Activated gamma-delta T cell treated with anti-CD3 and anti-CD28 coated beads, Interleukin-2, amount 50 U/mL, for 16 hours (primary cell): ENCODE data around the gene PARD3B.

Experiments
- DNase-seq: peaks from one replicate; pipeline ENCODE4 v3.0.0-alpha.2; 2020; ENCODE audit warnings: low read depth

Gene PARD3B

GRCh38 chr2:205509655-205510054 is 964.4 kb downstream of the PARD3B start:
- DNase-seq: no peak

DNA sequence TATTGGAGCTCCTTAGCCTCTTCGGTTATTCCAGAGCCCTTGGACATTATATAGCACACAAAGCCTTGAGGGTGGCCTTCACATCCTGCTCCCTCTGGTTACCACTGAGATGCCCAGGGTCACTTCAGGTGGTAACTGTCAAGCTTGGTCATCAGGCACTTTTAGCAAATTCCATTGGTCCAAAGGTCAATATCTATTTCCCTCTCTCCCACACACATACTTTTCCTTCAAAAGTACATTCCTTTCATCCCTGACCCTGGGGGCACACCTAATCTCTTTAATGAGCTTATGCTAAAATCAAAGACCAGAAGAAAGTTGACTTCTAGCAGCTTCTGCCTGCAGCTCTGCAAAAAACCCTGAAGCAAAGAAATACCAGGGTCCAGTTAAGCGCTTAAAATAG is 965.1 kb downstream of the PARD3B start:
- no peak for DNase-seq

DNA sequence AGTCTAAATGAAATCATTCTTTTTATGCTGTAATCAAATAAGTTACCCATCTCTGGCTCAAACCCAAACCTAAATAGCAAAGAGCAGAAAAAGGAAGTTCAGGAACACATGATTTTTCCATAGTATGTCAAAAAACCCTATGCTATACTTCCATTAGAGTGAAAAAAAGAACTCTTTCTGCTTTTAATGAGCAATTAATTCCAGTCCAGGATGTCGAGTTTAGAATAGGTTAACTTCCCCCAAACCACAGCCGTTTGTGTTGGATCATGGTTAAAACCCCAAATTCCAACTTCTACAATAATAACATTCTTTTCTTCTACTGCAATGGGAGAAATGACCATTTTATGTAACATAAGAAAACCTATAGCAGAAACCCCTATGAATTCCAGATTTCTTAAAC is 965.9 kb downstream of the PARD3B start:
- no peak for DNase-seq

- DNase-seq: no peak
These were observed 966.4 kb downstream of the PARD3B start for GRCh38 chr2:205511641-205512040.

DNA sequence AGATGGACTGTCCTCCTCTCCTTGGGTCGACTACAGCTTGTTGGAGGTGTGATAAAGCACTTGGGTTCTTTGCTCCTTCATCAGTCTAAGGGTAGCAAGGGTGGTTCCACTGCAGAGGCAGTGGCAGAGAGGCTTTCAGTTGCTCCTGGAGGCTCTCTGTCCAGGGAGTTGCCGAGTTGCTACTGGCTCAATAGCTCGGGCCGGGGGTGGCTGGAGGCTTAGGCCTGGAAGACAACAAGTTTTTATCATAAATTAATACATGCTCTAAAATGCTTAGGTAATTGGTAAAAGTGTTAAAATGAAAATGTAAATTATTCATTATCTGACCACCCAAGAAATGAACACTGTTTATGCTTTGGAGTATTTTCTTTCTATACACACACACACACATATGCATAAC is 975.0 kb downstream of the PARD3B start:
- DNase-seq: no peak

DNA sequence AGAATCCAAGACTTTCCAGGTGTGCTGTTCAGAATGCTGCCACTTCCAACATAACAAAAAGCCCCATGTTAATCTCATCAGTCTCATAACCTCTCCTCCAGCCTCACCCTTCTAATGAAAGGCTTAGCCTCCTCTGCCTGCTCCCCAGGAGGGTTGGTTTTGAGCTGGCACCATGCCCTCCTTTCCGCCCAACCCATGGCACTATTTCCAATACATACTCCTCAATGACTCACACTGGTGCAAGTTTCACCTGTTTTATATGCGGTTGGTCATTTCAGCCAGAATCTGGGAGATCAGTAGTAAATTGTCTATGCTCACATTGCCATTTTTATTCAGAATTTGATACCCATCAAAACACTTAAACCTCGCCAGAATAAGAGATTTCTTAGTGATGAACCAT is 979.4 kb downstream of the PARD3B start:
- DNase-seq: no peak

DNA sequence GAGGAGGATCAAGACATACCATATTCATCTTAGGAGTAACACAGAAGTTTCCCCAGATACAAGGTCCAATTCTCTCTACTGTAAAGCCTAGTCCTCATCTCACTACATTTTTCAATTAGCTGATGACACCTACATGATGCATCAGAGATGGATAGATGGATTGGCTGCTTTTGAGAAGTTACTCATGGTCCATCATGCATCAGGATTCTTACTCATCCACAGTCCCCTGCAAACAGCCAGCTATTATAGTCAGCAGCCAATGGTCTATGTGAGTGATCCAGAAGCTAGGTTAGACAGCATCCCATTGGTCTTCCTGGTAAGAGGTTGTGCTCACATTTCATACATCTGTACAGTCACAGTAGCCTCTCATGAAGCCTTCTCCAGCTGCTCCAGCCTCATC is 982.5 kb downstream of the PARD3B start:
- DNase-seq: no peak

GRCh38 chr2:205531072-205531471 is 985.8 kb downstream of the PARD3B start:
- DNase-seq: no peak

- no peak for DNase-seq
These were observed 986.3 kb downstream of the PARD3B start for GRCh38 chr2:205531489-205532148.

DNA sequence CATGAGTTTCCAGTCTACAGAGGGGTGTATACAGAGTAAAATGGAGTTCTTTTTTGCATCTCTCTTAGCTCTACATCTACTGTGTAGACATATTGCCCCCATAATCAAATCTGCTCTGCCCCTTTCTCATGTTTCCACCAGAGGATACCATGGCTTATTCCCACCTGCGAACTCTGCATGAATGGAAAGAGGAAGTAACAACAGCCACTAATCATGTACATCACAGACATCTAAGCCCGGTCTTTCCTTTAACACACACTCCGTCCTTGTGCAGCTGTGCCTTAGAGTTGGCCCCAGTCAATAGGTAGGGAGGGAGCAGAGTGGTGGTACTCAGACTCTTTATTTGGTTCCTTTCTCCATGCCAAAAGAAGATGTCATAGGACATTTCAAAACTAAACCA is 989.7 kb downstream of the PARD3B start:
- DNase-seq: no peak

GRCh38 chr2:205539603-205540002 is 994.3 kb downstream of the PARD3B start:
- no peak for DNase-seq

DNA sequence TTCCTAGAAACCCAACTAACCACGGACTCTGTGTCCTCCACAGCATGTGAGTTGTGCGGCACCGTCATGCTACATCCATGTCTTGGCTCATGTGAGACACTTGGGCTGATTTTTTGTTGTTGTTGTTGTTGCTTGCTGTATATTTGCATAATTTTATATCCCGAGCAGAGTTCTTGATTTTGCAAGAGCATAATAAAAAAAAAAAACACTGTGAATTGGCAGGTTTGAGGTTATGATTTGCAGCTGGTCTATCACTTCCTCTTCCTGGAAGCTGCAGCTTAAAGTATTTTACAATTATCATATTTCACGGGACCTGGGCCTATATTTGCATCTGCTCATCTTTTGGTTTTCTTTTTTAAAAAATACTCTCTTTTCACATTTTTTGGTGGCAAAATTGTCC is 994.8 kb downstream of the PARD3B start:
- no peak for DNase-seq

DNA sequence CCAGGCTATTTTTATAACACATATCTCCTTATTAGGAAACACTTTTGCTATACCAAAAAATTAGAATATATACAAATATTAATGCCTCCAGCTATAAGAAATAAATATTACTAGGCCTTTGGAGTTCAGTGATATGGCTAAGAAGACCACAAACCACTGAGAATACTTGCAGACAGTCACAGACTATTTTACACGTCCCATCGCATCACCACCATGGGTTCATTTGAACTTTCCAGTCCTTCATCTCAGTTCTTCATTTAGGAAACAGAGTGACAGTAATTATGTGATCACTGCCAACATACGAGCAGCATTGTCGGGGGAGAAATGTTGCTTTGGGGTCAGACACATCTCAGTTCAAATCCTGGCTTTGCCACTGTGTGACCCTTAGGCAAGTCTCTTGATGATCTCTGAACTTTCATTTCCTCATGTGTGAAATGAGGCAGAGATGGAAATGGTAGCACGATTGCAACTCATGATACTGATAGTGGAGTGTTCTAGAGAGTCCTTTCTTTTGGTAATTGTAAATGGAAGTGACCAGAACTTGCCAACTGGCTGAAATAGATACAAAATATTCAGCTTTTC is 998.1 kb downstream of the PARD3B start:
- no peak for DNase-seq

DNA sequence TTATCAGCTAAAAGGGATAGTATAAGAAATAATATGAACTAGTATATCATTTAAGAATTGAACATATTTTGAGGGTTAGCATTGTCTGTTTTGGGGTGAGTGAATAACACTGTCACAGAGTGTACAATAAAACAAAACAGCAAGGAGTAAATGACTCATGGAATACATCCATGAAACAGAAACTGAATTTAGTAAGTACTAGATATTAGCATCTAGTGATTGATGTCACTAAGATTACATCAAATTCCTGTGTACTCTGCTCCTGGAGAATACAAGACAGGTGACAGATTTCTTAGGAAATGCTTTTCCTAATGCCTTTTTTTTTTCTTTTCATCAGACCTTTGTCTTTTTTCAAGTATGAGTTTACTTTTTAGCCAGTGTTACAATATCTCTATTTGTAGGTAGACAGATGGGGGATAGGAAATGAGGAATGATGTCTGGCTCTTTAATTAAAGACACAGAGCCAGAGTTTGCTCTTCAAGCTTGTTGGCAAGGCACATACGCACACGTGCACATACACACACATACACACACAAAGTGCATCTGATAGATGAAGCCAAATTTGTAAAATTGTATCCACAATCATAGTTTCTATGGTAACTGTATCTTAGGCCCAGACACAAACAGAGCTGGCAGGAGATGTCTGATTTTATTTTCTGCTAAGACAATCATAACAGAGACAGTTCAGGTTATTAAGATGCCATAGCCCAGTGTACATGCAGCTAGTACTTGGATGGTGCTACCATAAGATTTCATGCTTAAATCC is 998.8 kb downstream of the PARD3B start:
- DNase-seq: no peak

- DNase-seq: no peak
These were observed 1000.9 kb downstream of the PARD3B start for GRCh38 chr2:205545971-205546816.

DNA sequence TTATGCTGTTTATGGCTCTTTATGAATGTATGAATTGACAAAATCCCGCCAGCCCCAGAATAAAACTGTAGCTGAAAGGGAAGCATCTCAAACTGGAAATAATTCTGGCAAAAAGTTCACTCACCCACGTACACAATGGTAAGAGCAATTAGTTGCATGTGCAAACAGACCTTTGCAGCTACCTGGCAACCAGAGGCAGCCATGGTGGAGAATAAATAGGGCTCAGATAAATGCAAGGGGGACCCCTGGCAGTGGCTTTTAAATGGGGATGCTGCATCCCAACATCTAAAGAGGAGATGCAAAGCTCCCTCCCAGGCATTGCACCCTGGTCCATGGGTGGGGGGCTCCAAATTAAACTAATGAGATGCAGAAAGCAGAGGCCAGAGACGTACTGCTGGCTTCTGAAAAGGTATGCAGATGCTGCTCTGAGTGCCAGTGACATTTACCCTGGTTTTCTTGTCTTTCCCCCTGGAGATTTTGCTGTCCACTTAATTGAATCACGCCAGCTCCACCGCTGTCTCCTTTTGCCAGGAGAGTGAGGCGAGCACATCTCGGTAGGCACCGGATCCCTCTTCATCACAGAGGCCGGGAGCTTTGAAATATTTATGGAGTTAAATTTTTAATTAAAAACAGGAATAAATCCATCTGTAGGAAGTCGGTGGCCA is 1010.4 kb downstream of the PARD3B start:
- DNase-seq: no peak

DNA sequence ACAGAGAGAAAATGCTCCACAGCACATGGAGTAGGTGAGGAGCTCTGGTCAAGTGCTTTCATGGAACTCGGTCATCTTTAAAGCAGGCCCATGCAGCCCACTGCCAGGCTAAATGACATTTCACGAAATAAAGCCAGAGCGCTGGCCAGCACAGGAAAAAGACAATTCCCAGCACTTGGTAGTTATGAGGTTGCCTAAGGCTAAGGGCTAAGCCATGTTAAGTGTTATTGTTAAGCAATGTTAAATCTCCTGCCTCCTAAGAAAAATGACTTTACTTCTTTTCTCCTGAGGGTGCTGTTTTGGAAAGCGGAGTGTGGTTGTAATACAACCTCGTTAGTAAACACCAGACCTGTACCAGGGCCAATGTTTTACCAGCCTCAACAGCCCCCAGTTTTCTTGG is 1011.1 kb downstream of the PARD3B start:
- no peak for DNase-seq

DNA sequence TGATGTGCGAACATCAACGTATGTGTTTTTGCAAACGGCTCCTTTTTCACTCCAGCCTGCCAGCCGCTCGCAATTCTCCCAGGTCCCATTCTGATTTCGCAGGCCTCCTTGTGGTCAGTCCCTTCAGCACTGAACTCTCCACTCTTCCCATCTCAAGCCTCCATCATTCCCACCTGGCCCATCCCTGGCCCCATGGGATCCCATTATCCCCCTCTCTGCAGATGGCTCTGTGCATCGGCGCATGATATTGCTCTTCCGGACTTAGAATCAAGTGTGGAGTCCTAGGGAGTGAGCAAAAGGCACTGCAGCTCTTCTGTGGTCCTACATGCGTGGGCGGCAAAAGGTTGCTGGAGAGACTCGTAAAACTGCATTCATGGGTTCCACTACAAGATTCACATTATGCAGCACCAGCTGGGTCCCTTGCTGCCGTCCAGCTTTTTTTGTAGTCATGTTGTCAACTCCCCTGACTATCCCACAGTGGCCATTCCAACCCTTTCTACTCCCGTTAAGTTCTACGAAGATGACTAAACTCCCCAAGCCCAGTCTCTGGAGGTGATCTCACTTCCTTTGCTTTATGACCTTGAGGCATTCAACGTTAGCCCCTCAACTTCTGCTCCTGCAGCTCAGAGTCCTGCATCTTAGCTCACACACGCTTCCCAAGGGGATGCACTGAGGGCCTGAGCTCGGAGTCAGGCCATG is 1011.7 kb downstream of the PARD3B start:
- no peak for DNase-seq

GRCh38 chr2:205557873-205558272 is 1012.6 kb downstream of the PARD3B start:
- no peak for DNase-seq

GRCh38 chr2:205561441-205561840 is 1016.2 kb downstream of the PARD3B start:
- DNase-seq: no peak

- no peak for DNase-seq
These were observed 1018.4 kb downstream of the PARD3B start for GRCh38 chr2:205563646-205564045.
